Upper lobe of left lung (tissue), 4 donors: Measurements from ENCODE around the gene SRRM4.

ENCODE experiments used
- CTCF ChIP-seq, 6 experiments: fragments of 450-650 bp in 4 of 6; fragments of 200-600 bp in 2 of 6; sonication (generic) in 2 of 6; IDR thresholded peaks; one replicate each; pipeline ENCODE4 v1.5.1; 2016 to 2019; ENCODE audit warnings: antibody characterized with exemption in 6 of 6
- POLR2A ChIP-seq, 4 donors: fragments of 450-650 bp; IDR thresholded peaks; one replicate each; pipeline ENCODE4 v1.5.1; 2016 to 2017; ENCODE audit warnings: antibody characterized with exemption in 4 of 4, mild to moderate bottlenecking in 2 of 4

- TF ChIP-seq POLR2A (IDR thresholded peaks at IDR 0.05), result no peak
- TF ChIP-seq CTCF (IDR thresholded peaks at IDR 0.05), result no peak
These were observed 147.2 kb downstream of the SRRM4 start for GRCh38 chr12:119128527-119128926.
